ENCODE measurements around the gene SLC1A3.
A peak's percentile ranks its signal among the peaks of the same experiment; 100 is the strongest.
"Not testable (repeated sequence)": the region's sequence is repeated elsewhere in the genome, so short reads cannot be mapped to it uniquely, and the experiment has no call there.

SLC1A3 gene

GRCh38 chr5:36606428-36607113 lies at the start of gene SLC1A3:
TSS of gene SLC1A3 (plus strand) at chr5:36606606. CDS start at chr5:36608424, 1,818 bp downstream.
- DNase-seq, result peak; percentile 31

GRCh38 chr5:36558641-36559040 lies 47.8 kb upstream of the SLC1A3 start:
- DNase-seq, result no peak

- no peak for DNase-seq
Measured at GRCh38 chr5:36561601-36562000, 44.8 kb upstream of the SLC1A3 start.

GRCh38 chr5:36569491-36569890 lies 36.9 kb upstream of the SLC1A3 start:
- no peak for DNase-seq

- DNase-seq, result no peak
Measured at GRCh38 chr5:36570301-36571095, 35.9 kb upstream of the SLC1A3 start.

GRCh38 chr5:36571401-36572042 lies 34.9 kb upstream of the SLC1A3 start:
- no peak for DNase-seq

- DNase-seq, result no peak
Measured at GRCh38 chr5:36573438-36573837, 33.0 kb upstream of the SLC1A3 start.

- DNase-seq, result no peak
Measured at GRCh38 chr5:36575361-36575781, 31.0 kb upstream of the SLC1A3 start.

GRCh38 chr5:36576721-36577120 lies 29.7 kb upstream of the SLC1A3 start:
- no peak for DNase-seq

GRCh38 chr5:36579858-36580257 lies 26.5 kb upstream of the SLC1A3 start:
- not testable (repeated sequence) for DNase-seq

- DNase-seq, result no peak
Measured at GRCh38 chr5:36581070-36581469, 25.3 kb upstream of the SLC1A3 start.

- no peak for DNase-seq
Measured at GRCh38 chr5:36584009-36584875, 22.2 kb upstream of the SLC1A3 start.

GRCh38 chr5:36585701-36586100 lies 20.7 kb upstream of the SLC1A3 start:
- no peak for DNase-seq

GRCh38 chr5:36587354-36587753 lies 19.1 kb upstream of the SLC1A3 start:
- no peak for DNase-seq

GRCh38 chr5:36589735-36590134 lies 16.7 kb upstream of the SLC1A3 start:
- not testable (repeated sequence) for DNase-seq

GRCh38 chr5:36590513-36591286 lies 15.7 kb upstream of the SLC1A3 start:
- DNase-seq, result no peak

GRCh38 chr5:36593867-36594266 lies 12.5 kb upstream of the SLC1A3 start:
- no peak for DNase-seq

GRCh38 chr5:36596247-36596646 lies 10.2 kb upstream of the SLC1A3 start:
- no peak for DNase-seq

- no peak for DNase-seq
Measured at GRCh38 chr5:36596756-36597155, 9.7 kb upstream of the SLC1A3 start.

- no peak for DNase-seq
Measured at GRCh38 chr5:36598045-36598444, 8.4 kb upstream of the SLC1A3 start.

- no peak for DNase-seq
Measured at GRCh38 chr5:36599986-36600779, 6.2 kb upstream of the SLC1A3 start.

Measured in activated CD4-positive, CD25-positive, alpha-beta regulatory T cell treated with anti-CD3 and anti-CD28 coated beads, Interleukin-2, amount 50 U/mL, for 72 hours (primary cell).